ENCODE results near the gene PTPRN. TPM values are rescaled to one million over a fixed set of nuclear protein-coding genes. Genes with fewer than 3 reads are reported as not detected.

PTPRN gene
- total RNA-seq, 1 donor from 2014 or later, result 0.38 TPM

- peak overlapping the region; percentile 72 for H3K4me3 Mint-ChIP-seq
- peaks cover 9% of the 10 kb centered on the region for H3K4me1 Mint-ChIP-seq
- H3K27ac Mint-ChIP-seq, result peak overlapping the region; percentile 68
- no peaks in the 10 kb centered on the region for H3K9me3 Mint-ChIP-seq
- TF ChIP-seq CTCF (IDR thresholded peaks at IDR 0.05; ENCODE audit: unreplicated experiment), result no peak
- DNase-seq (ENCODE audit: low spot score in 2 of 2, unreplicated experiment in 2 of 2), result peak in 1 of 2 experiments; percentile 33
- peaks cover 23% of the 10 kb centered on the region for H3K27me3 Mint-ChIP-seq (ENCODE audit: low read depth)
- no peaks in the 10 kb centered on the region for H3K36me3 Mint-ChIP-seq
Measured at GRCh38 chr2:219293736-219294231, 15.4 kb downstream of the PTPRN start.

GRCh38 chr2:219292616-219293015 is 16.6 kb downstream of the PTPRN start:
- H3K36me3 Mint-ChIP-seq, result no peaks in the 10 kb centered on the region
- DNase-seq (ENCODE audit: low spot score in 2 of 2, unreplicated experiment in 2 of 2), result peak in 1 of 2 experiments; percentile 26
- no peak overlapping the region for H3K27ac Mint-ChIP-seq
- no peak overlapping the region for H3K4me3 Mint-ChIP-seq
- peaks cover 18% of the 10 kb centered on the region for H3K27me3 Mint-ChIP-seq (ENCODE audit: low read depth)
- no peak for TF ChIP-seq CTCF (IDR thresholded peaks at IDR 0.05; ENCODE audit: unreplicated experiment)
- peaks cover 9% of the 10 kb centered on the region for H3K4me1 Mint-ChIP-seq
- no peaks in the 10 kb centered on the region for H3K9me3 Mint-ChIP-seq

GRCh38 chr2:219291910-219292490 is 17.2 kb downstream of the PTPRN start:
- peak in 1 of 2 experiments; percentile 20 for DNase-seq (ENCODE audit: low spot score in 2 of 2, unreplicated experiment in 2 of 2)
- TF ChIP-seq CTCF (IDR thresholded peaks at IDR 0.05; ENCODE audit: unreplicated experiment), result no peak
- H3K4me1 Mint-ChIP-seq, result peaks cover 9% of the 10 kb centered on the region
- no peaks in the 10 kb centered on the region for H3K9me3 Mint-ChIP-seq
- no peak overlapping the region for H3K27ac Mint-ChIP-seq
- no peaks in the 10 kb centered on the region for H3K36me3 Mint-ChIP-seq
- H3K27me3 Mint-ChIP-seq (ENCODE audit: low read depth), result peaks cover 14% of the 10 kb centered on the region
- H3K4me3 Mint-ChIP-seq, result no peak overlapping the region

- no peak overlapping the region for H3K4me3 Mint-ChIP-seq
- no peaks in the 10 kb centered on the region for H3K9me3 Mint-ChIP-seq
- TF ChIP-seq CTCF (IDR thresholded peaks at IDR 0.05; ENCODE audit: unreplicated experiment), result no peak
- no peak for DNase-seq (ENCODE audit: low spot score in 2 of 2, unreplicated experiment in 2 of 2)
- H3K27ac Mint-ChIP-seq, result no peak overlapping the region
- peaks cover 13% of the 10 kb centered on the region for H3K27me3 Mint-ChIP-seq (ENCODE audit: low read depth)
- H3K4me1 Mint-ChIP-seq, result peaks cover 11% of the 10 kb centered on the region
- no peaks in the 10 kb centered on the region for H3K36me3 Mint-ChIP-seq
Measured at GRCh38 chr2:219291394-219291793, 17.8 kb downstream of the PTPRN start.

- no peaks in the 10 kb centered on the region for H3K36me3 Mint-ChIP-seq
- H3K9me3 Mint-ChIP-seq, result no peaks in the 10 kb centered on the region
- no peak for TF ChIP-seq CTCF (IDR thresholded peaks at IDR 0.05; ENCODE audit: unreplicated experiment)
- H3K27ac Mint-ChIP-seq, result no peak overlapping the region
- no peak overlapping the region for H3K4me3 Mint-ChIP-seq
- H3K4me1 Mint-ChIP-seq, result peaks cover 15% of the 10 kb centered on the region
- H3K27me3 Mint-ChIP-seq (ENCODE audit: low read depth), result peaks cover 7% of the 10 kb centered on the region
- DNase-seq (ENCODE audit: low spot score in 2 of 2, unreplicated experiment in 2 of 2), result no peak
Measured at GRCh38 chr2:219290381-219291171, 18.6 kb downstream of the PTPRN start.
